ENCODE measurements around the gene BEND3. TPM values are rescaled to one million over a fixed set of nuclear protein-coding genes. Genes with fewer than 3 reads are reported as not detected.
"Not testable (repeated sequence)": the region's sequence is repeated elsewhere in the genome, so short reads cannot be mapped to it uniquely, and the experiment has no call there.

The BEND3 gene
- total RNA-seq, 1 donor from 2014 or later, result 10.9 TPM

DNA sequence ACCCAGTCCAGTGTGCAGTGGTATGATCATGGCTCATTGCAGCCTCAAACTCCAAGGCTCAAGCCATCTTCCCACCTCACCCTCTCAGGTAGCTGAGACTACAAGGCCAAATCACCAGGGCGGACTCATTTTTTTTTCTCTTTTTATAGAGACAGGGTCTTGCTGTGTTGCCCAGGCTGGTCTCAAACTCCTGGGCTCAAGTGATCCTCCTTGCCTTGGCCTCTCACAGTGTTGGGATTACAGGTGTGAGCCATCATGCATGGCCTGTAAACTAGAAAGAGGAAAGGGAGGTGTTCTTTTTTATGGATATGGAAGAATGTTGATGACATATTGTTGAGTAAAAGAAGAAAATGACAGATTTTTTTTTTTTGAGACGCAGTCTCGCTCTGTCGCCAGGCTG lies 5.1 kb upstream of the BEND3 start:
- Mint-ChIP-seq H3K36me3 (ENCODE audit: unreplicated experiment) (no peaks in the 10 kb centered on the region), H3K4me3 (ENCODE audit: unreplicated experiment) (no peak overlapping the region), H3K9me3 (ENCODE audit: unreplicated experiment) (peaks cover 12% of the 10 kb centered on the region), H3K27me3 (ENCODE audit: unreplicated experiment) (peaks cover 14% of the 10 kb centered on the region), H3K4me1 (ENCODE audit: low read depth, unreplicated experiment) (peaks cover 15% of the 10 kb centered on the region), H3K27ac (ENCODE audit: unreplicated experiment) (no peak overlapping the region)
- TF ChIP-seq, protein P1, sequence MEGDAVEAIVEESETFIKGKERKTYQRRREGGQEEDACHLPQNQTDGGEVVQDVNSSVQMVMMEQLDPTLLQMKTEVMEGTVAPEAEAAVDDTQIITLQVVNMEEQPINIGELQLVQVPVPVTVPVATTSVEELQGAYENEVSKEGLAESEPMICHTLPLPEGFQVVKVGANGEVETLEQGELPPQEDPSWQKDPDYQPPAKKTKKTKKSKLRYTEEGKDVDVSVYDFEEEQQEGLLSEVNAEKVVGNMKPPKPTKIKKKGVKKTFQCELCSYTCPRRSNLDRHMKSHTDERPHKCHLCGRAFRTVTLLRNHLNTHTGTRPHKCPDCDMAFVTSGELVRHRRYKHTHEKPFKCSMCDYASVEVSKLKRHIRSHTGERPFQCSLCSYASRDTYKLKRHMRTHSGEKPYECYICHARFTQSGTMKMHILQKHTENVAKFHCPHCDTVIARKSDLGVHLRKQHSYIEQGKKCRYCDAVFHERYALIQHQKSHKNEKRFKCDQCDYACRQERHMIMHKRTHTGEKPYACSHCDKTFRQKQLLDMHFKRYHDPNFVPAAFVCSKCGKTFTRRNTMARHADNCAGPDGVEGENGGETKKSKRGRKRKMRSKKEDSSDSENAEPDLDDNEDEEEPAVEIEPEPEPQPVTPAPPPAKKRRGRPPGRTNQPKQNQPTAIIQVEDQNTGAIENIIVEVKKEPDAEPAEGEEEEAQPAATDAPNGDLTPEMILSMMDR (IDR thresholded peaks at IDR 0.05; ENCODE audit: partially characterized antibody, unreplicated experiment), result no peak
- DNase-seq, result no peak

DNA sequence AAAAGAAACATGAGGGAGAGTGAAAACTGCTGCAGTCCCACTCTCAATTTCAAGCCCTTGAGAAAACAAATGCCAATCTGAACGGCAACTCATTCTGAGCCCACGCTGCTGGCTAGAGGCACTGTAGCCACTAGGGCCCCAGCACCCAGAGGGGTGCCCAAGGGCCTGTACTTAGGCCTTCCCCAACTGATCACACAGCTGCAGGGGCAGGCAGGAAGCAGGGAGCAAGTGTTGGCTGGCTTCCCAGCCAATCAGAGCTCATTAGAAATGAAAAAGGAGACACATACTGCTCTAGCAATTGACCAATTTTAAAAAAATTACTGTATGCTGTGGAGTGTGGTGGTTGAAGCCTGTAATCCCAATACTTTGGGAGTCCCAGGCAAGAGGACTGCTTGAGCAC lies 3.7 kb upstream of the BEND3 start:
- no peak overlapping the region for H3K4me3 Mint-ChIP-seq (ENCODE audit: unreplicated experiment)
- peaks cover 12% of the 10 kb centered on the region for H3K9me3 Mint-ChIP-seq (ENCODE audit: unreplicated experiment)
- H3K27ac Mint-ChIP-seq (ENCODE audit: unreplicated experiment), result no peak overlapping the region
- peaks cover 15% of the 10 kb centered on the region for H3K27me3 Mint-ChIP-seq (ENCODE audit: unreplicated experiment)
- H3K36me3 Mint-ChIP-seq (ENCODE audit: unreplicated experiment), result no peaks in the 10 kb centered on the region
- no peak for DNase-seq
- peaks cover 15% of the 10 kb centered on the region for H3K4me1 Mint-ChIP-seq (ENCODE audit: low read depth, unreplicated experiment)
- TF ChIP-seq, protein P1 (IDR thresholded peaks at IDR 0.05; ENCODE audit: partially characterized antibody, unreplicated experiment), result no peak

DNA sequence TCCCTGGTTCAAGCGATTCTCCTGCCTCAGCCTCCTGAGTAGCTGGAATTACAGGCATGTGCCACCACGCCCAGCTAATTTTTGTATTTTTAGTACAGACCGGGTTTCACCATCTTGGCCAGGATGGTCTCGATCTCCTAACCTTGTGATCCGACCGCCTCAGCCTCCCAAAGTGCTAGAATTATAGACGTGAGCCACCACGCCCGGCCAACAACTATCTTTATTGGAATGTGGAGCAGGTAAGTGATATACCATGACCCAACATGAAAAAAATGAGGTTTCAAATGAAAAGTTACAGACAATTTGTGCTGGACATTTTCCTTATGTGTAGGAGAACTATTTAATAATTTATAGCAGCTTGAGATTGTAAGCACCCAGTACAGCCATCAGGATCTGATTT lies 3.2 kb upstream of the BEND3 start:
- Mint-ChIP-seq H3K4me1 (ENCODE audit: low read depth, unreplicated experiment) (peaks cover 15% of the 10 kb centered on the region), H3K9me3 (ENCODE audit: unreplicated experiment) (peaks cover 16% of the 10 kb centered on the region), H3K27me3 (ENCODE audit: unreplicated experiment) (peaks cover 19% of the 10 kb centered on the region)
- not testable (repeated sequence) for DNase-seq; H3K36me3 Mint-ChIP-seq (ENCODE audit: unreplicated experiment); H3K27ac Mint-ChIP-seq (ENCODE audit: unreplicated experiment); H3K4me3 Mint-ChIP-seq (ENCODE audit: unreplicated experiment)

DNA sequence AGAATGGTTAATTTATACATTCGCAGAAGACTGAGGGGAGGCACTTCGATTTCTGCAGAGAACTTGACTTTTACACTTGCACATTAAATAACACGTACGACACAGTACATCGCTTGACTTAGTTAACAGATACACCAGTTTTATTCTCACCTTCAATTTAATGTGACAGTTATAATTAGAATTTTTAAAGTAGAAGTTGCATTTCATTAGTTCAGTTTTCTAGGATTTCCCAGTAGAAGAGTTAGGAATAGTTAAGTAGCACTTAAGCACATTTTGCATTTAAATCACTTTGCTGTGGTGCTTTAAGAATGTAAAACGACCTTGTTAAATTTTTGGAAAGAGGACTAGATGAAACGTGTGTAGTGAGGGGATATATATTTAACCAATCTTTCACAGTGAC lies 1.6 kb upstream of the BEND3 start:
- H3K36me3 Mint-ChIP-seq (ENCODE audit: unreplicated experiment), result no peaks in the 10 kb centered on the region
- peak overlapping the region; percentile 99 for H3K27ac Mint-ChIP-seq (ENCODE audit: unreplicated experiment)
- no peak for DNase-seq
- H3K9me3 Mint-ChIP-seq (ENCODE audit: unreplicated experiment), result peaks cover 21% of the 10 kb centered on the region
- H3K4me3 Mint-ChIP-seq (ENCODE audit: unreplicated experiment), result peak overlapping the region; percentile 93
- peaks cover 27% of the 10 kb centered on the region for H3K27me3 Mint-ChIP-seq (ENCODE audit: unreplicated experiment)
- TF ChIP-seq, protein P1 (IDR thresholded peaks at IDR 0.05; ENCODE audit: partially characterized antibody, unreplicated experiment), result no peak
- peaks cover 16% of the 10 kb centered on the region for H3K4me1 Mint-ChIP-seq (ENCODE audit: low read depth, unreplicated experiment)

DNA sequence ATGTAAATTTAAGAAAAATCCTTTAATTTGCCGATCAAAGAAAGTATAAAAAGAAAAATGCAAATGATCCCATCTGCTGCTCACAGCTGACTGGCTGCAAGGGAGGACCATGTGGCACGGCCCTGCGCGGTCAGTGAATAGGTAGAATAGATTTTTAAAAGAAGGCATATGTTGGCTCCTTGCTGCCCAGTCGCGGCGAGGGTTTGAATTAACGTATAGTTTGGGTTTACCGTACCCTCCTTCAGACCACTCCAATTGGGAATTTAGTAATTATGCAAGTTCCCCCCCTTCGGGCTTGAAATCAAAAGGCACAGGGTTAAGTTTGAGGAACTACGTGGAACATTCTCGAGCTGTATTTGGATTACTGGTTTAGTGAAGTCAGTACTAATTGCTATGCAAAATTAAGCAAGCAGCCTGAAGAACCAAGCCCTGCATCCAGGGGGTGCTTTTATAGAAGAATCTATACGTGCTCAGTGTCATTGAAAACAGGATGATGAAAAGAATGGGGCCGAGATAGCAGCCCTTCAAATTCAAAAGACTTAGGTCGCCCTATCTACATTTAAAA lies 1.1 kb upstream of the BEND3 start:
- Mint-ChIP-seq H3K27me3 (ENCODE audit: unreplicated experiment) (peaks cover 24% of the 10 kb centered on the region), H3K27ac (ENCODE audit: unreplicated experiment) (peak overlapping the region; percentile 99), H3K36me3 (ENCODE audit: unreplicated experiment) (no peaks in the 10 kb centered on the region), H3K9me3 (ENCODE audit: unreplicated experiment) (peaks cover 21% of the 10 kb centered on the region), H3K4me3 (ENCODE audit: unreplicated experiment) (peak overlapping the region; percentile 93), H3K4me1 (ENCODE audit: low read depth, unreplicated experiment) (peaks cover 15% of the 10 kb centered on the region)
- TF ChIP-seq, protein P1 (IDR thresholded peaks at IDR 0.05; ENCODE audit: partially characterized antibody, unreplicated experiment), result peak; percentile 16
- DNase-seq, result peak; percentile 61
